GM12892 (cell line): ENCODE measurements around the gene TEAD1.

Experiments used
- POLR2A ChIP-seq: IDR thresholded peaks from 2 replicates; pipeline ENCODE4 v1.6.1; 2011; ENCODE audit warnings: low read depth, low read length, control low read depth
- TAF1 ChIP-seq: IDR thresholded peaks from 2 replicates; pipeline ENCODE4 v1.6.1; 2011; ENCODE audit warnings: low read depth, mild to moderate bottlenecking, control low read depth, low read length, borderline replicate concordance

GRCh38 chr11:12927886-12928285 lies 253.7 kb downstream of the TEAD1 start:
- no peak for TF ChIP-seq POLR2A
- no peak for TF ChIP-seq TAF1
